Cardiac septum (tissue), 1 donor: ENCODE data around the gene GRIP1. TPM values are rescaled to one million over a fixed set of nuclear protein-coding genes. Genes with fewer than 3 reads are reported as not detected.
"Not testable (repeated sequence)": the region's sequence is repeated elsewhere in the genome, so short reads cannot be mapped to it uniquely, and the experiment has no call there.

Experiments used
- DNase-seq: peaks from one replicate; pipeline ENCODE4 v3.0.0-alpha.2; 2020; ENCODE audit warnings: low spot score
- intact Hi-C: fragments of 100-400 bp; cut with DNase I; formaldehyde crosslinking; loops from one replicate; pipeline ENCODE4 v1.14.0; 2022
- total RNA-seq: library from RNA; stranded (reverse); fragmentation: NEBNext Ultra II Directional; extraction: Animal tissue kit (Norgen Biotek cat#: 25700); gene quantifications from one replicate; pipeline ENCODE4 v1.2.1, GENCODE V29; 2021
- donor health status: DM: no; HTN: no; CAD: no.

Gene GRIP1
- total RNA-seq, 1 donor from 2014 or later = 0.81 TPM

GRCh38 chr12:66552716-66553115 is 126.2 kb downstream of the GRIP1 start:
- no peak for DNase-seq
- intact Hi-C loops = no loop called here

- intact Hi-C loops = no loop called here
- DNase-seq = no peak
These were observed 128.2 kb downstream of the GRIP1 start for GRCh38 chr12:66550626-66551025.

- intact Hi-C loops = no loop called here
- DNase-seq = no peak
These were observed 129.9 kb downstream of the GRIP1 start for GRCh38 chr12:66549050-66549389.

- no peak for DNase-seq
- intact Hi-C loops = no loop called here
These were observed 130.4 kb downstream of the GRIP1 start for GRCh38 chr12:66548338-66549049.

GRCh38 chr12:66541426-66541825 is 137.4 kb downstream of the GRIP1 start:
- intact Hi-C loops = no loop called here
- DNase-seq = no peak

- intact Hi-C loops = no loop called here
These were observed 139.4 kb downstream of the GRIP1 start for GRCh38 chr12:66539431-66539830.

GRCh38 chr12:66538970-66539369 is 139.9 kb downstream of the GRIP1 start:
- no peak for DNase-seq
- intact Hi-C loops = no loop called here

More at GRCh38 chr12:66539431-66539830, 139.4 kb downstream of the GRIP1 start:
- DNase-seq = no peak

- no peak for DNase-seq
- intact Hi-C loops = no loop called here
These were observed 141.0 kb downstream of the GRIP1 start for GRCh38 chr12:66537876-66538275.

GRCh38 chr12:66533767-66534166 is 145.1 kb downstream of the GRIP1 start:
- intact Hi-C loops = no loop called here
- no peak for DNase-seq

- intact Hi-C loops = no loop called here
- DNase-seq = no peak
These were observed 147.1 kb downstream of the GRIP1 start for GRCh38 chr12:66531766-66532165.

GRCh38 chr12:66529934-66530333 is 148.9 kb downstream of the GRIP1 start:
- intact Hi-C loops = no loop called here
- no peak for DNase-seq

- intact Hi-C loops = no loop called here
- DNase-seq = no peak
These were observed 162.3 kb downstream of the GRIP1 start for GRCh38 chr12:66516561-66516960.

GRCh38 chr12:66516133-66516532 is 162.7 kb downstream of the GRIP1 start:
- intact Hi-C loops = no loop called here
- DNase-seq = no peak

- intact Hi-C loops = no loop called here
- DNase-seq = no peak
These were observed 164.3 kb downstream of the GRIP1 start for GRCh38 chr12:66514581-66514980.

- no peak for DNase-seq
- intact Hi-C loops = no loop called here
These were observed 170.9 kb downstream of the GRIP1 start for GRCh38 chr12:66508025-66508424.

GRCh38 chr12:66503746-66504145 is 175.1 kb downstream of the GRIP1 start:
- intact Hi-C loops = no loop called here
- DNase-seq = no peak

GRCh38 chr12:66502911-66503310 is 176.0 kb downstream of the GRIP1 start:
- intact Hi-C loops = no loop called here
- DNase-seq = no peak

GRCh38 chr12:66500841-66501240 is 178.0 kb downstream of the GRIP1 start:
- intact Hi-C loops = no loop called here
- DNase-seq = no peak

- intact Hi-C loops = no loop called here
- DNase-seq = no peak
These were observed 178.8 kb downstream of the GRIP1 start for GRCh38 chr12:66500091-66500490.

GRCh38 chr12:66499000-66499399 is 179.9 kb downstream of the GRIP1 start:
- intact Hi-C loops = no loop called here
- DNase-seq = no peak

GRCh38 chr12:66498059-66498458 is 180.8 kb downstream of the GRIP1 start:
- intact Hi-C loops, DNase-seq: not testable (repeated sequence)
